ENCODE results near the gene ETS1. TPM values are rescaled to one million over a fixed set of nuclear protein-coding genes. Genes with fewer than 3 reads are reported as not detected.

ETS1 gene
- total RNA-seq, 1 experiment from 2014 or later, result 66.4 TPM

DNA sequence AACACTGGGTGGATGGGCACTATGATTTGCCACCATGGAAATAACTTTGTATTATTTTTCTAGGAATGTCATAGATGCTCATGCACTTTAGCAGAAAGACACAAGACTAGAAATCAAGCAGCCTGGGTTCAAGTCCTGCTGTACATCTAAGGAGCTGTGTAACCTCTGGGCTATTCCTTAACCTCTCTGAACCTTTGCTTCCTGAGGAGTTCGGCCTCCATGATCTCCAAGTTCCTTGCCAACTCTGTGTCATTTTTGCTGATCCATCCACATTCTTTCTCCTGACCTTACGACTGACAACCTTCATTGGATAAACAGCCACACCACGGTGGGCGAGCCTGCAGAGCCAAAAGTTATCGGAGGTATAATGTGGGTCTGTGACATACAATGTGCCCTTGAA, 24.1 kb downstream of the ETS1 start:
- ChIA-PET CTCF (no interaction called here), POLR2A (no interaction called here)
- Histone ChIP-seq H3K4me3 (ENCODE audit: low read depth in 2 of 2, low read length in 2 of 2) (no peak overlapping the region), H3K27me3 (ENCODE audit: control insufficient read depth, insufficient read depth, low read length) (no peaks in the 10 kb centered on the region), H3K9me3 (ENCODE audit: control insufficient read depth, insufficient read depth, low read depth, low read length) (no peaks in the 10 kb centered on the region), H3K36me3 (ENCODE audit: control insufficient read depth, insufficient read depth, low read length) (no peaks in the 10 kb centered on the region), H3K27ac (ENCODE audit: low read length) (no peak overlapping the region), H3K4me1 (ENCODE audit: control insufficient read depth, insufficient read depth, low read length) (no peaks in the 10 kb centered on the region)
- in situ Hi-C loops (cut with HindIII; ENCODE audit: low pct_unique_long_range_greater_than_20kb, low sequenced_read_pairs) (no loop called here), intact Hi-C loops (cut with micrococcal nuclease; ENCODE audit: unreplicated experiment) (no loop called here)
- no peak for DNase-seq (ENCODE audit: low read depth, low spot score)
- TF ChIP-seq SIN3A (IDR thresholded peaks at IDR 0.05; ENCODE audit: borderline replicate concordance, insufficient read depth, low read depth, low read length) (no peak), POLR2AphosphoS5 (IDR thresholded peaks at IDR 0.05; ENCODE audit: low read depth, low read length) (no peak), TCF7L2 (IDR thresholded peaks at IDR 0.05; ENCODE audit: low read depth, low read length) (no peak)
- TF ChIP-seq, protein P1, sequence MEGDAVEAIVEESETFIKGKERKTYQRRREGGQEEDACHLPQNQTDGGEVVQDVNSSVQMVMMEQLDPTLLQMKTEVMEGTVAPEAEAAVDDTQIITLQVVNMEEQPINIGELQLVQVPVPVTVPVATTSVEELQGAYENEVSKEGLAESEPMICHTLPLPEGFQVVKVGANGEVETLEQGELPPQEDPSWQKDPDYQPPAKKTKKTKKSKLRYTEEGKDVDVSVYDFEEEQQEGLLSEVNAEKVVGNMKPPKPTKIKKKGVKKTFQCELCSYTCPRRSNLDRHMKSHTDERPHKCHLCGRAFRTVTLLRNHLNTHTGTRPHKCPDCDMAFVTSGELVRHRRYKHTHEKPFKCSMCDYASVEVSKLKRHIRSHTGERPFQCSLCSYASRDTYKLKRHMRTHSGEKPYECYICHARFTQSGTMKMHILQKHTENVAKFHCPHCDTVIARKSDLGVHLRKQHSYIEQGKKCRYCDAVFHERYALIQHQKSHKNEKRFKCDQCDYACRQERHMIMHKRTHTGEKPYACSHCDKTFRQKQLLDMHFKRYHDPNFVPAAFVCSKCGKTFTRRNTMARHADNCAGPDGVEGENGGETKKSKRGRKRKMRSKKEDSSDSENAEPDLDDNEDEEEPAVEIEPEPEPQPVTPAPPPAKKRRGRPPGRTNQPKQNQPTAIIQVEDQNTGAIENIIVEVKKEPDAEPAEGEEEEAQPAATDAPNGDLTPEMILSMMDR (IDR thresholded peaks at IDR 0.05), result no peak
- TF ChIP-seq, protein P2, sequence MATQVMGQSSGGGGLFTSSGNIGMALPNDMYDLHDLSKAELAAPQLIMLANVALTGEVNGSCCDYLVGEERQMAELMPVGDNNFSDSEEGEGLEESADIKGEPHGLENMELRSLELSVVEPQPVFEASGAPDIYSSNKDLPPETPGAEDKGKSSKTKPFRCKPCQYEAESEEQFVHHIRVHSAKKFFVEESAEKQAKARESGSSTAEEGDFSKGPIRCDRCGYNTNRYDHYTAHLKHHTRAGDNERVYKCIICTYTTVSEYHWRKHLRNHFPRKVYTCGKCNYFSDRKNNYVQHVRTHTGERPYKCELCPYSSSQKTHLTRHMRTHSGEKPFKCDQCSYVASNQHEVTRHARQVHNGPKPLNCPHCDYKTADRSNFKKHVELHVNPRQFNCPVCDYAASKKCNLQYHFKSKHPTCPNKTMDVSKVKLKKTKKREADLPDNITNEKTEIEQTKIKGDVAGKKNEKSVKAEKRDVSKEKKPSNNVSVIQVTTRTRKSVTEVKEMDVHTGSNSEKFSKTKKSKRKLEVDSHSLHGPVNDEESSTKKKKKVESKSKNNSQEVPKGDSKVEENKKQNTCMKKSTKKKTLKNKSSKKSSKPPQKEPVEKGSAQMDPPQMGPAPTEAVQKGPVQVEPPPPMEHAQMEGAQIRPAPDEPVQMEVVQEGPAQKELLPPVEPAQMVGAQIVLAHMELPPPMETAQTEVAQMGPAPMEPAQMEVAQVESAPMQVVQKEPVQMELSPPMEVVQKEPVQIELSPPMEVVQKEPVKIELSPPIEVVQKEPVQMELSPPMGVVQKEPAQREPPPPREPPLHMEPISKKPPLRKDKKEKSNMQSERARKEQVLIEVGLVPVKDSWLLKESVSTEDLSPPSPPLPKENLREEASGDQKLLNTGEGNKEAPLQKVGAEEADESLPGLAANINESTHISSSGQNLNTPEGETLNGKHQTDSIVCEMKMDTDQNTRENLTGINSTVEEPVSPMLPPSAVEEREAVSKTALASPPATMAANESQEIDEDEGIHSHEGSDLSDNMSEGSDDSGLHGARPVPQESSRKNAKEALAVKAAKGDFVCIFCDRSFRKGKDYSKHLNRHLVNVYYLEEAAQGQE (IDR thresholded peaks at IDR 0.05; ENCODE audit: insufficient read depth in 1 of 2, low read depth in 2 of 2, low read length in 1 of 2), result no peak
- no TSS peak for BruUV-seq (replicated peaks)
- ATAC-seq, result no peak

DNA sequence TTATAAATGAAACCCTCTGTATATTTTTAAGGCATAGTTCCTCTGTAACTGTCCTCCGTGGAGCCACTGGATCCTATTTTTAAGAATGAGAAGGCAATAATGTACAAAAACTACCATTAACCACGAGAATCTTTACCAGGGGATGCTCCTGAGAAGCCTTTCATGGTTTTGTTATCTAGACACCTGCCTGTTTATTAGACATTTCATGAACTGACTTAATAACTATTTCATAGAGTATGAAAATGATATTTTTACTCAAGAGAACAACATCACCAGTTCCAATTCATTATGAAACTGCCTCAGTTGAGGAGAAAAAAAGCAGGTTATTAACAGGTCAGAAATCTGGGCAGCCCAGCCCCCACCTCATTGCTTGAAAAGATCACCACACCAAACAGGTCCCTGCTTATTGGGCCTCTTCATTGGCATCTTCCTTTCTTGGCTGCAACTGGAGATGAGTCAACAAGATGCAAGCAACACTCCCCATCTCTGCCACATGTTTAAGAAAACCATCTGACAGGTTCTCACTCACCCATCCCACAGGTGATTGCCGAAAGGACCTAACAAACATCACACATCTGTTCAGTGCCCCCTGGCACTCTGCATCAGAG, 27.8 kb downstream of the ETS1 start:
- ChIA-PET POLR2A (no interaction called here), CTCF (no interaction called here)
- Histone ChIP-seq H3K9me3 (ENCODE audit: control insufficient read depth, insufficient read depth, low read depth, low read length) (no peaks in the 10 kb centered on the region), H3K36me3 (ENCODE audit: control insufficient read depth, insufficient read depth, low read length) (no peaks in the 10 kb centered on the region), H3K4me3 (ENCODE audit: low read depth in 2 of 2, low read length in 2 of 2) (no peak overlapping the region), H3K4me1 (ENCODE audit: control insufficient read depth, insufficient read depth, low read length) (no peaks in the 10 kb centered on the region), H3K27me3 (ENCODE audit: control insufficient read depth, insufficient read depth, low read length) (no peaks in the 10 kb centered on the region), H3K27ac (ENCODE audit: low read length) (no peak overlapping the region)
- BruUV-seq (replicated peaks), result no TSS peak
- intact Hi-C loops (cut with micrococcal nuclease; ENCODE audit: unreplicated experiment) (no loop called here), in situ Hi-C loops (cut with HindIII; ENCODE audit: low pct_unique_long_range_greater_than_20kb, low sequenced_read_pairs) (no loop called here)
- DNase-seq (ENCODE audit: low read depth, low spot score) (no peak), ATAC-seq (no peak)
- TF ChIP-seq, protein P1 (IDR thresholded peaks at IDR 0.05), result no peak
- TF ChIP-seq SIN3A (IDR thresholded peaks at IDR 0.05; ENCODE audit: borderline replicate concordance, insufficient read depth, low read depth, low read length), result no peak
